ENCODE data around the gene CALHM5. TPM values are rescaled to one million over a fixed set of nuclear protein-coding genes. Genes with fewer than 3 reads are reported as not detected.

Gene CALHM5
- total RNA-seq, 1 experiment from 2014 or later, result 0.05 TPM

DNA sequence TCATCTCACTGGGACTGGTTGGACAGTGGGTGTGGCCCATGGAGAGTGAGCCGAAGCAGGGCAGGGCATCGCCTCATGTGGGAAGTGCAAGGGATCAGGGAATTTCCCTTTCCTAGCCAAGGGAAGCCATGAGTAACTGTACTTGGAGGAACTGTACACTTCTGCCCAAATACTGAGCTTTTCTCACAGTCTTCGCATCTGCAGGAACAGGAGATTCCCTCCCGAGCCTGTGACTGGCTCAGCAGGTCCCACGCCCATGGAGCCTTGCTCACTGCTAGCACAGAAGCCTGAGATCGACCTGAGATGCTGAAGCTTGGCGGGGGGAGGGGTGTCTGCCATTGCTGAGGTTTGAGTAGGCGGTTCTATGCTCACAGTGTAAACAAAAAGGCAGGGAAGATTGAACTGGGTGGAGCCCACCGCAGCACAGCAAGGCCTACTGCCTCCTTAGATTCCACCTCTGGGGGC lies 10.4 kb upstream of the CALHM5 start:
- Histone ChIP-seq H3K36me3 (ENCODE audit: control insufficient read depth in 1 of 2, insufficient read depth in 2 of 2, low read length in 2 of 2) (no peaks in the 10 kb centered on the region), H3K4me1 (ENCODE audit: control insufficient read depth in 1 of 2, insufficient read depth in 2 of 2, low read length in 2 of 2) (no peaks in the 10 kb centered on the region), H3K4me3 (replicated peaks in 1 of 2; ENCODE audit: low read depth in 1 of 2, low read length in 2 of 2) (no peak overlapping the region), H4K20me1 (ENCODE audit: insufficient read depth) (no peaks in the 10 kb centered on the region), H2AFZ (ENCODE audit: low read depth, low read length, poor library complexity, severe bottlenecking) (no peak overlapping the region), H3K4me2 (ENCODE audit: low read length) (no peak overlapping the region), H3K9me2 (ENCODE audit: insufficient read depth) (no peaks in the 10 kb centered on the region), H3K27ac (ENCODE audit: low read depth, low read length) (no peak overlapping the region), H3K79me2 (ENCODE audit: insufficient read depth, low read length) (no peaks in the 10 kb centered on the region), H3K9ac (ENCODE audit: low read length) (no peak overlapping the region), H3K9me3 (ENCODE audit: control insufficient read depth in 1 of 2, insufficient read depth in 1 of 2, low read depth in 1 of 2, low read length in 2 of 2) (no peaks in the 10 kb centered on the region), H3K27me3 (ENCODE audit: insufficient read depth, low read length) (no peaks in the 10 kb centered on the region)
- ATAC-seq, result no peak
- ChIA-PET POLR2A (no interaction called here), CTCF (no interaction called here), RAD21 (ENCODE audit: low non-redundant PET in 1 of 2, low total read pairs in 2 of 2, uncharacterized antibody in 2 of 2, unreplicated experiment in 2 of 2) (no interaction called here)
- TF ChIP-seq FOSL1 (IDR thresholded peaks at IDR 0.05; ENCODE audit: low read depth) (no peak), POLR2A (IDR thresholded peaks at IDR 0.05; ENCODE audit: borderline replicate concordance, extremely low read depth, insufficient read depth, insufficient read length) (no peak), EZH2phosphoT487 (IDR thresholded peaks at IDR 0.05; ENCODE audit: borderline replicate concordance) (no peak), ZFX (IDR thresholded peaks at IDR 0.05) (no peak), ZBTB33 (IDR thresholded peaks at IDR 0.05; ENCODE audit: extremely low read depth, insufficient replicate concordance, low read length) (no peak)
- TF ChIP-seq, protein P1, sequence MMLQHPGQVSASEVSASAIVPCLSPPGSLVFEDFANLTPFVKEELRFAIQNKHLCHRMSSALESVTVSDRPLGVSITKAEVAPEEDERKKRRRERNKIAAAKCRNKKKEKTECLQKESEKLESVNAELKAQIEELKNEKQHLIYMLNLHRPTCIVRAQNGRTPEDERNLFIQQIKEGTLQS (IDR thresholded peaks at IDR 0.05), result no peak
- TF ChIP-seq, protein P2, sequence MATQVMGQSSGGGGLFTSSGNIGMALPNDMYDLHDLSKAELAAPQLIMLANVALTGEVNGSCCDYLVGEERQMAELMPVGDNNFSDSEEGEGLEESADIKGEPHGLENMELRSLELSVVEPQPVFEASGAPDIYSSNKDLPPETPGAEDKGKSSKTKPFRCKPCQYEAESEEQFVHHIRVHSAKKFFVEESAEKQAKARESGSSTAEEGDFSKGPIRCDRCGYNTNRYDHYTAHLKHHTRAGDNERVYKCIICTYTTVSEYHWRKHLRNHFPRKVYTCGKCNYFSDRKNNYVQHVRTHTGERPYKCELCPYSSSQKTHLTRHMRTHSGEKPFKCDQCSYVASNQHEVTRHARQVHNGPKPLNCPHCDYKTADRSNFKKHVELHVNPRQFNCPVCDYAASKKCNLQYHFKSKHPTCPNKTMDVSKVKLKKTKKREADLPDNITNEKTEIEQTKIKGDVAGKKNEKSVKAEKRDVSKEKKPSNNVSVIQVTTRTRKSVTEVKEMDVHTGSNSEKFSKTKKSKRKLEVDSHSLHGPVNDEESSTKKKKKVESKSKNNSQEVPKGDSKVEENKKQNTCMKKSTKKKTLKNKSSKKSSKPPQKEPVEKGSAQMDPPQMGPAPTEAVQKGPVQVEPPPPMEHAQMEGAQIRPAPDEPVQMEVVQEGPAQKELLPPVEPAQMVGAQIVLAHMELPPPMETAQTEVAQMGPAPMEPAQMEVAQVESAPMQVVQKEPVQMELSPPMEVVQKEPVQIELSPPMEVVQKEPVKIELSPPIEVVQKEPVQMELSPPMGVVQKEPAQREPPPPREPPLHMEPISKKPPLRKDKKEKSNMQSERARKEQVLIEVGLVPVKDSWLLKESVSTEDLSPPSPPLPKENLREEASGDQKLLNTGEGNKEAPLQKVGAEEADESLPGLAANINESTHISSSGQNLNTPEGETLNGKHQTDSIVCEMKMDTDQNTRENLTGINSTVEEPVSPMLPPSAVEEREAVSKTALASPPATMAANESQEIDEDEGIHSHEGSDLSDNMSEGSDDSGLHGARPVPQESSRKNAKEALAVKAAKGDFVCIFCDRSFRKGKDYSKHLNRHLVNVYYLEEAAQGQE (IDR thresholded peaks at IDR 0.05; ENCODE audit: low read depth), result no peak
- BruUV-seq (replicated peaks), result no TSS peak
- no peak for DNase-seq (ENCODE audit: low read depth, low spot score)
- intact Hi-C loops (cut with micrococcal nuclease), result no loop called here

All from HCT116 (cell line).